CD4-positive, alpha-beta T cell (primary cell): ENCODE results near the gene SCAMP1. TPM values are rescaled to one million over a fixed set of nuclear protein-coding genes. Genes with fewer than 3 reads are reported as not detected.

Source experiments
- ATAC-seq: fragments of 200-7000 bp; cut with Tn5 transposase; one replicate; pipeline ENCODE4 v1.10.0; 2022; ENCODE audit warnings: mild to moderate bottlenecking; ENCODE audit not compliant: poor library complexity
- CTCF ChIA-PET: fragments of 350-600 bp; sonication (Branson Sonifier 250); formaldehyde crosslinking; loops from one replicate; lab custom pipeline; 2021; ENCODE audit warnings: antibody characterized with exemption, inconsistent platforms; lab: Charles Lee
- POLR2A ChIA-PET: fragments of 350-600 bp; sonication (Branson Sonifier 250); formaldehyde crosslinking; loops from one replicate; lab custom pipeline; 2021; ENCODE audit warnings: antibody characterized with exemption, inconsistent platforms; lab: Charles Lee
- DNase-seq, 14 experiments: peaks; one replicate each; pipeline ENCODE4 v3.0.0-alpha.2; 2013 to 2020; ENCODE audit warnings: mixed read lengths in 2 of 14
- H3K27ac ChIP-seq, 2 donors: one replicate each; pipeline versions ENCODE4 v1.5.1 to v1.7.0; 2013; ENCODE audit warnings: low read length in 2 of 2, low read depth in 1 of 2, mild to moderate bottlenecking in 1 of 2
- H3K27me3 ChIP-seq, 2 experiments: 1 replicate in 1 of 2; 2 replicates in 1 of 2; pipeline versions ENCODE4 v1.6.1 to v1.7.0; 2013; ENCODE audit warnings: low read length in 2 of 2, control low read depth in 1 of 2, mild to moderate bottlenecking in 1 of 2, moderate library complexity in 1 of 2; ENCODE audit not compliant: insufficient read depth in 2 of 2, control insufficient read depth in 1 of 2
- H3K36me3 ChIP-seq: one replicate; pipeline ENCODE4 v1.6.1; 2013; ENCODE audit warnings: low read length, control low read depth; ENCODE audit not compliant: insufficient read depth
- H3K4me1 ChIP-seq: one replicate; pipeline ENCODE4 v1.6.1; 2013; ENCODE audit warnings: low read length, control low read depth; ENCODE audit not compliant: insufficient read depth
- H3K4me3 ChIP-seq: one replicate; pipeline ENCODE4 v1.5.1; 2013; ENCODE audit warnings: mild to moderate bottlenecking, low read length, moderate library complexity
- H3K9me3 ChIP-seq, 2 experiments: 1 replicate in 1 of 2; 2 replicates in 1 of 2; pipeline versions ENCODE4 v1.6.1 to v1.7.0; 2013; ENCODE audit warnings: low read length in 2 of 2, mild to moderate bottlenecking in 2 of 2, control low read depth in 1 of 2, moderate library complexity in 1 of 2; ENCODE audit not compliant: control insufficient read depth in 1 of 2, insufficient read depth in 1 of 2
- H3K27ac Mint-ChIP-seq: one replicate; pipeline ENCODE4 v1.8.0; 2020; ENCODE audit warnings: mixed read lengths
- H3K27me3 Mint-ChIP-seq: one replicate; pipeline ENCODE4 v1.8.0; 2021; ENCODE audit warnings: mixed read lengths
- H3K36me3 Mint-ChIP-seq: one replicate; pipeline ENCODE4 v1.8.0; 2021; ENCODE audit warnings: low read depth, mixed read lengths
- H3K4me1 Mint-ChIP-seq: one replicate; pipeline ENCODE4 v1.8.0; 2021; ENCODE audit warnings: low read depth, mixed read lengths
- H3K4me3 Mint-ChIP-seq: one replicate; pipeline ENCODE4 v1.8.0; 2020; ENCODE audit warnings: mild to moderate bottlenecking, mixed read lengths
- H3K9me3 Mint-ChIP-seq: one replicate; pipeline ENCODE4 v1.8.0; 2020; ENCODE audit warnings: mixed read lengths
- intact Hi-C, 2 experiments: fragments of 100-400 bp; cut with DNase I in 1 of 2; cut with micrococcal nuclease in 1 of 2; formaldehyde crosslinking; loops; one replicate each; pipeline versions ENCODE4 v1.15.1 to v1.9.0; 2023 to 2025; cut with DNase I, micrococcal nuclease
- total RNA-seq, 174 experiments: library from RNA in 2 of 174; stranded (reverse) in 2 of 174; gene quantifications; one replicate each; pipeline ENCODE4 v1.2.3 and lab custom pipeline; 2021 to 2026
- TF ChIP-seq, protein P1 (sequence below): fragments of 200-600 bp; IDR thresholded peaks from one replicate; pipeline ENCODE4 v1.8.0; 2022; ENCODE audit warnings: antibody characterized with exemption, mild to moderate bottlenecking

Gene SCAMP1
- total RNA-seq, 2 experiments from 2014 or later, result 16.0 to 18.4 TPM

DNA sequence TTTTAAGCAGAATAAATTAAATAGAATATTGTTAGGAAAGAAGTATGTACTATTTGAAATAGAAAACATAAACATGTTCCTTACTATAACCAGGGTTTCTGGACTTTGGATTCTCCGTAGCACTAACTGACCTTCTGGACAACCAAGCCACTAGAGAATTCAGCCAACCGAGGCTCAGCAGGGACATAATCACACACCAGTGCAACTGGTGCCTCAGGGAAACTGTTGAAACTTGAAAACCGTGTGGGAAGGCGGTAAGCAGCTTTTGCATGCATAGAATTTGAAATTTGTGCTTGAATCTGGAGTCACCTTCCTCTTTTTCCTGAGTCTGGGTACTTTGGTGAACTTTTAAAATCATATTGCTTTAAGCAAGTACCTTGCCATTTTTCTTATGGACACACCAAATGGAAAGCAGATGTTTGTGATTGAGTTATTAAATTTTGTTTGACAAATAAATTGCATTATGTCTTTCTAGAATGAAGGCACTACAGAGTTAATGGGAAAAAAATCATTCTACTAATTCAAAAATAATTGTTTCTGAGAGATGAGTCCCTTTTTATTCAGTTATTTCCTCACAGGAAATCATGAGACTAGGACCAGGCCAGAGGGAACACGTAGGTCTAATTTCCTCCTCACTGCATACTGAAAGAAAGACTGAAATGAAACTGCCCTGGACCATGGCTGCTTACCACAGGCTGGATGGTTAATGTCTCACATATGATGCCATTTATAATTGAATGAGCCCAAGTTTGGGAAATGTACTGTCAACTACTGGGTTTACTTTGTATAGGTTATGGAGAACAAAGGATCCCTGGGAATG, 20.6 kb upstream of the SCAMP1 start:
- H3K9me3 Mint-ChIP-seq, result peaks cover 9% of the 10 kb centered on the region
- no peak overlapping the region for H3K4me3 ChIP-seq
- POLR2A ChIA-PET, result no interaction called here
- H3K9me3 ChIP-seq, result peaks cover 0 to 10% of the 10 kb centered on the region in 2 experiments
- TF ChIP-seq, protein P1, sequence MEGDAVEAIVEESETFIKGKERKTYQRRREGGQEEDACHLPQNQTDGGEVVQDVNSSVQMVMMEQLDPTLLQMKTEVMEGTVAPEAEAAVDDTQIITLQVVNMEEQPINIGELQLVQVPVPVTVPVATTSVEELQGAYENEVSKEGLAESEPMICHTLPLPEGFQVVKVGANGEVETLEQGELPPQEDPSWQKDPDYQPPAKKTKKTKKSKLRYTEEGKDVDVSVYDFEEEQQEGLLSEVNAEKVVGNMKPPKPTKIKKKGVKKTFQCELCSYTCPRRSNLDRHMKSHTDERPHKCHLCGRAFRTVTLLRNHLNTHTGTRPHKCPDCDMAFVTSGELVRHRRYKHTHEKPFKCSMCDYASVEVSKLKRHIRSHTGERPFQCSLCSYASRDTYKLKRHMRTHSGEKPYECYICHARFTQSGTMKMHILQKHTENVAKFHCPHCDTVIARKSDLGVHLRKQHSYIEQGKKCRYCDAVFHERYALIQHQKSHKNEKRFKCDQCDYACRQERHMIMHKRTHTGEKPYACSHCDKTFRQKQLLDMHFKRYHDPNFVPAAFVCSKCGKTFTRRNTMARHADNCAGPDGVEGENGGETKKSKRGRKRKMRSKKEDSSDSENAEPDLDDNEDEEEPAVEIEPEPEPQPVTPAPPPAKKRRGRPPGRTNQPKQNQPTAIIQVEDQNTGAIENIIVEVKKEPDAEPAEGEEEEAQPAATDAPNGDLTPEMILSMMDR, result no peak
- H3K27ac ChIP-seq, result no peak overlapping the region
- DNase-seq, result no peak
- CTCF ChIA-PET, result interaction anchor here (0.6 kb wide), 1 partner anchor 154 kb away, joined by 3 read pairs; no protein-coding TSS in a partner anchor
- H3K4me3 Mint-ChIP-seq, result no peak overlapping the region
- no peaks in the 10 kb centered on the region for H3K4me1 ChIP-seq
- no peaks in the 10 kb centered on the region for H3K27me3 ChIP-seq
- intact Hi-C loops, result no loop called here
- H3K27me3 Mint-ChIP-seq, result peaks cover 17% of the 10 kb centered on the region
- no peak overlapping the region for H3K27ac Mint-ChIP-seq
- no peaks in the 10 kb centered on the region for H3K36me3 Mint-ChIP-seq
- no peaks in the 10 kb centered on the region for H3K4me1 Mint-ChIP-seq
- no peak for ATAC-seq
- H3K36me3 ChIP-seq, result no peaks in the 10 kb centered on the region

DNA sequence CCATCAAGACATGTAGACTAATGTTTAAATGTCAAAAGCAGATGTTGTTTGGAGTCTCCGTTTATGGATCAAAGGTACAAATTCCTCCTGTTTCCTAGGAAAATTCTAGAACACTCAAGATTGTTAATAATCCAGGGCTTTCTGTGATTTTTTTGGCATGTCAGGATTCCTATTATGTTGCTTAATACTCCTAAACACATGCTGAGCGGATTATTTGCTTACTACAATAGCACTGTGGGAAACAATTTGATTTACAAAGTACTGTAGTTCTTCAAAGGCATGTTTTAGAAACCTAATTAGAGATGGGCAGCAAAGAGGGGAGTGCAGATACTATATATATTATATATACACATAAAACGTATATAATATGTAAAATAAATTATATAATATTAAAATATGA, 19.0 kb upstream of the SCAMP1 start:
- peaks cover 18% of the 10 kb centered on the region for H3K27me3 Mint-ChIP-seq
- ATAC-seq (no peak), DNase-seq (no peak)
- intact Hi-C loops, result no loop called here
- ChIA-PET POLR2A (no interaction called here), CTCF (no interaction called here)
- H3K9me3 ChIP-seq, result peaks cover 0 to 10% of the 10 kb centered on the region in 2 experiments
- no peak overlapping the region for H3K27ac ChIP-seq
- no peak overlapping the region for H3K4me3 ChIP-seq
- no peak overlapping the region for H3K4me3 Mint-ChIP-seq
- H3K9me3 Mint-ChIP-seq, result peaks cover 9% of the 10 kb centered on the region
- peaks cover 0 to 1% of the 10 kb centered on the region in 2 experiments for H3K27me3 ChIP-seq
- no peaks in the 10 kb centered on the region for H3K36me3 Mint-ChIP-seq
- H3K36me3 ChIP-seq, result no peaks in the 10 kb centered on the region
- no peaks in the 10 kb centered on the region for H3K4me1 ChIP-seq
- H3K4me1 Mint-ChIP-seq, result no peaks in the 10 kb centered on the region
- TF ChIP-seq, protein P1, result no peak
- H3K27ac Mint-ChIP-seq, result no peak overlapping the region

DNA sequence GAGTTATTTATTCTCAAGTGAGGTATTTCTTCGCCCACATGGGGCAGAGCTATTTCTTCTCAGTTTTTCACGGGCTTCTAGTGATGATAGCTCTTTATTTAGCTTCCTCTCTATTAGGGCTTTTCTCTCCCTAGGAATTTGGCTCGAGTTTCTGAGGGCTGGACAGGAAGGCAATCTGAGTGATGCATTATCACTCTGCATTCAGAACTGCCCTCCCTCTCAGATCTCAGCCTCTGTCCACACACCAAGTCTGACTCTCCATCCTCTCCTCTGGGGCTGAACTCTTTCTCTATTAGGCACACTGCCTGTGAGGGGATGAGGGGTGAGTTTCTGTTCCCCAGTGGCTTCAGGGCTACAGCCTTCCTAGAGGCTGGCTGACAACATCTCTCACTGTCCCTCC, 14.9 kb upstream of the SCAMP1 start:
- TF ChIP-seq, protein P1, result no peak
- Mint-ChIP-seq H3K27ac (no peak overlapping the region), H3K4me3 (no peak overlapping the region), H3K4me1 (no peaks in the 10 kb centered on the region), H3K27me3 (peaks cover 7% of the 10 kb centered on the region), H3K36me3 (no peaks in the 10 kb centered on the region), H3K9me3 (no peaks in the 10 kb centered on the region)
- no peaks in the 10 kb centered on the region for H3K9me3 ChIP-seq
- no peaks in the 10 kb centered on the region for H3K36me3 ChIP-seq
- peaks cover 0 to 2% of the 10 kb centered on the region in 2 experiments for H3K27me3 ChIP-seq
- CTCF ChIA-PET, result no interaction called here
- ATAC-seq (no peak), DNase-seq (no peak)
- no peaks in the 10 kb centered on the region for H3K4me1 ChIP-seq
- H3K4me3 ChIP-seq, result no peak overlapping the region
- intact Hi-C loops, result no loop called here
- POLR2A ChIA-PET, result no interaction called here
- H3K27ac ChIP-seq, result no peak overlapping the region
